Caco-2 (cell line): ENCODE results near the gene ESRRB. TPM values are rescaled to one million over a fixed set of nuclear protein-coding genes. Genes with fewer than 3 reads are reported as not detected.

Experiments used
- BruUV-seq: library from RNA; stranded (reverse); fragments of 400-500 nt; replicated peaks from 2 replicates; lab custom pipeline; 2021; lab: Mats Ljungman, UMichigan
- CTCF ChIA-PET: fragments of 300-600 bp; sonication (Branson Sonifier 250); formaldehyde crosslinking; loops from one replicate; lab custom pipeline; 2022; ENCODE audit warnings: antibody characterized with exemption; lab: Charles Lee
- POLR2A ChIA-PET: fragments of 300-600 bp; sonication (Branson Sonifier 250); formaldehyde crosslinking; loops from one replicate; lab custom pipeline; 2022; ENCODE audit warnings: antibody characterized with exemption; lab: Charles Lee
- DNase-seq, 2 experiments: peaks; one replicate each; pipeline versions ENCODE4 v3.0.0 to v3.0.0-alpha.2; 2020 to 2022
- H3K27me3 ChIP-seq: replicated peaks from 2 replicates; pipeline ENCODE4 v1.6.0; 2011; ENCODE audit warnings: low read length; ENCODE audit not compliant: control insufficient read depth, insufficient read depth
- H3K36me3 ChIP-seq: 2 replicates; pipeline ENCODE4 v1.5.1; 2011; ENCODE audit warnings: low read length; ENCODE audit not compliant: control insufficient read depth, insufficient read depth
- H3K4me1 ChIP-seq: fragments of 250-450 bp; sonication (Bioruptor Pico); 2 replicates; pipeline ENCODE4 v1.5.1; 2020; ENCODE audit warnings: mild to moderate bottlenecking
- H3K4me3 ChIP-seq: 2 replicates; pipeline ENCODE4 v1.5.1; 2011; ENCODE audit warnings: low read depth, mild to moderate bottlenecking, control low read depth, low read length
- H3K9me3 ChIP-seq: fragments of 250-450 bp; sonication (Bioruptor Pico); 2 replicates; pipeline ENCODE4 v1.5.1; 2020; ENCODE audit warnings: mild to moderate bottlenecking, moderate library complexity
- H3K27ac Mint-ChIP-seq: one replicate; pipeline ENCODE4 v1.8.0; 2022; ENCODE audit warnings: mixed read lengths; ENCODE audit not compliant: unreplicated experiment
- H3K27me3 Mint-ChIP-seq: one replicate; pipeline ENCODE4 v1.8.0; 2022; ENCODE audit warnings: mixed read lengths; ENCODE audit not compliant: insufficient read depth, unreplicated experiment
- H3K36me3 Mint-ChIP-seq: one replicate; pipeline ENCODE4 v1.8.0; 2022; ENCODE audit warnings: mild to moderate bottlenecking, mixed read lengths; ENCODE audit not compliant: insufficient read depth, unreplicated experiment
- H3K4me1 Mint-ChIP-seq: one replicate; pipeline ENCODE4 v1.8.0; 2022; ENCODE audit warnings: low read depth, mixed read lengths; ENCODE audit not compliant: unreplicated experiment
- H3K4me3 Mint-ChIP-seq: one replicate; pipeline ENCODE4 v1.8.0; 2022; ENCODE audit warnings: mild to moderate bottlenecking, moderate library complexity, mixed read lengths; ENCODE audit not compliant: unreplicated experiment
- H3K9me3 Mint-ChIP-seq: one replicate; pipeline ENCODE4 v1.8.0; 2022; ENCODE audit warnings: mixed read lengths; ENCODE audit not compliant: unreplicated experiment
- CTCF ChIP-seq, 2 experiments: fragments of 200-600 bp in 1 of 2; IDR thresholded peaks; 1 replicate in 1 of 2; 2 replicates in 1 of 2; pipeline versions ENCODE4 v1.5.1 to v1.8.0; 2011 to 2022; ENCODE audit warnings: antibody characterized with exemption in 1 of 2, control low read depth in 1 of 2, inconsistent platforms in 1 of 2, low read depth in 1 of 2, low read length in 1 of 2, mild to moderate bottlenecking in 1 of 2, moderate library complexity in 1 of 2; ENCODE audit not compliant: insufficient read depth in 1 of 2, severe bottlenecking in 1 of 2, unreplicated experiment in 1 of 2
- intact Hi-C: fragments of 100-400 bp; cut with micrococcal nuclease; formaldehyde crosslinking; loops from one replicate; pipeline ENCODE4 v1.10.0; 2022; ENCODE audit not compliant: unreplicated experiment
- total RNA-seq: library from RNA; stranded (reverse); gene quantifications from 2 replicates; pipeline ENCODE4 v1.2.3, GENCODE V29; 2022

ESRRB gene
- total RNA-seq, 1 experiment from 2014 or later, result not detected

GRCh38 chr14:76457841-76458240 lies 81.9 kb downstream of the ESRRB start:
- ChIA-PET CTCF (no interaction called here), POLR2A (no interaction called here)
- Mint-ChIP-seq H3K4me3 (no peak overlapping the region), H3K27ac (no peak overlapping the region), H3K4me1 (no peaks in the 10 kb centered on the region), H3K27me3 (peaks cover 13% of the 10 kb centered on the region), H3K9me3 (no peaks in the 10 kb centered on the region), H3K36me3 (no peaks in the 10 kb centered on the region)
- no peak for TF ChIP-seq CTCF (IDR thresholded peaks at IDR 0.05; ENCODE audit: insufficient read depth in 1 of 2, low read depth in 1 of 2, low read length in 1 of 2, severe bottlenecking in 1 of 2, unreplicated experiment in 1 of 2)
- Histone ChIP-seq H3K36me3 (no peaks in the 10 kb centered on the region), H3K4me3 (no peak overlapping the region), H3K4me1 (no peaks in the 10 kb centered on the region), H3K27me3 (no peaks in the 10 kb centered on the region), H3K9me3 (no peaks in the 10 kb centered on the region)
- no peak for DNase-seq
- intact Hi-C loops, result loop anchor here (1.0 kb wide), 1 partner anchor 37 kb away; no protein-coding TSS in a partner anchor
- no TSS peak for BruUV-seq

- Histone ChIP-seq H3K9me3 (no peaks in the 10 kb centered on the region), H3K36me3 (no peaks in the 10 kb centered on the region), H3K4me1 (no peaks in the 10 kb centered on the region), H3K27me3 (no peaks in the 10 kb centered on the region), H3K4me3 (no peak overlapping the region)
- ChIA-PET POLR2A (interaction anchor here (0.5 kb wide), 1 partner anchor 192 kb away, joined by 4 read pairs; no protein-coding TSS in a partner anchor), CTCF (interaction anchor here (0.6 kb wide), 1 partner anchor 1443 kb away, joined by 8 read pairs; no protein-coding TSS in a partner anchor)
- Mint-ChIP-seq H3K4me3 (no peak overlapping the region), H3K27ac (no peak overlapping the region), H3K4me1 (no peaks in the 10 kb centered on the region), H3K36me3 (no peaks in the 10 kb centered on the region), H3K27me3 (peaks cover 3% of the 10 kb centered on the region), H3K9me3 (no peaks in the 10 kb centered on the region)
- intact Hi-C loops, result no loop called here
- BruUV-seq, result no TSS peak
- DNase-seq, result no peak
- no peak for TF ChIP-seq CTCF (IDR thresholded peaks at IDR 0.05; ENCODE audit: insufficient read depth in 1 of 2, low read depth in 1 of 2, low read length in 1 of 2, severe bottlenecking in 1 of 2, unreplicated experiment in 1 of 2)
Measured at GRCh38 chr14:76461886-76462285, 85.9 kb downstream of the ESRRB start.

GRCh38 chr14:76462330-76462729 lies 86.4 kb downstream of the ESRRB start:
- DNase-seq, result no peak
- Histone ChIP-seq H3K27me3 (no peaks in the 10 kb centered on the region), H3K36me3 (no peaks in the 10 kb centered on the region), H3K9me3 (no peaks in the 10 kb centered on the region), H3K4me3 (no peak overlapping the region), H3K4me1 (no peaks in the 10 kb centered on the region)
- BruUV-seq, result no TSS peak
- Mint-ChIP-seq H3K4me1 (no peaks in the 10 kb centered on the region), H3K9me3 (no peaks in the 10 kb centered on the region), H3K27me3 (peaks cover 3% of the 10 kb centered on the region), H3K27ac (no peak overlapping the region), H3K4me3 (no peak overlapping the region), H3K36me3 (no peaks in the 10 kb centered on the region)
- ChIA-PET POLR2A (no interaction called here), CTCF (interaction anchor here (0.6 kb wide), 1 partner anchor 1443 kb away, joined by 8 read pairs; no protein-coding TSS in a partner anchor)
- intact Hi-C loops, result no loop called here
- TF ChIP-seq CTCF (IDR thresholded peaks at IDR 0.05; ENCODE audit: insufficient read depth in 1 of 2, low read depth in 1 of 2, low read length in 1 of 2, severe bottlenecking in 1 of 2, unreplicated experiment in 1 of 2), result no peak
